HepG2 (cell line): ENCODE data around the gene NINJ2. TPM values are rescaled to one million over a fixed set of nuclear protein-coding genes. Genes with fewer than 3 reads are reported as not detected.
A peak's percentile ranks its signal among the peaks of the same experiment; 100 is the strongest.

Experiments
- EHMT2 ChIP-seq: fragments of 200-600 bp; sonication (generic); IDR thresholded peaks from 2 replicates; pipeline ENCODE4 v1.7.0; 2017; ENCODE audit warnings: antibody characterized with exemption, low read depth, low read length, borderline replicate concordance
- FUBP1 ChIP-seq: sonication (generic); formaldehyde crosslinking; IDR thresholded peaks from 2 replicates; pipeline ENCODE4 v1.5.1; 2020; ENCODE audit warnings: missing genetic modification reagents, mild to moderate bottlenecking, borderline replicate concordance
- GTF2F1 ChIP-seq: fragments of 150-350 bp; IDR thresholded peaks from 2 replicates; pipeline ENCODE4 v1.6.1; 2014; ENCODE audit warnings: low read length
- NFE2L1 ChIP-seq: sonication (generic); formaldehyde crosslinking; IDR thresholded peaks from 2 replicates; pipeline ENCODE4 v1.4.0; 2020; ENCODE audit warnings: missing genetic modification reagents, mild to moderate bottlenecking, borderline replicate concordance
- RBAK ChIP-seq: sonication (generic); formaldehyde crosslinking; IDR thresholded peaks from 2 replicates; pipeline ENCODE4 v1.5.1; 2020; ENCODE audit warnings: mild to moderate bottlenecking, missing genetic modification reagents
- RBM22 ChIP-seq: fragments of 200-400 bp; formaldehyde crosslinking; optimal IDR thresholded peaks from 2 replicates; pipeline ENCODE3; 2017; ENCODE audit warnings: mild to moderate bottlenecking, low read length, moderate library complexity
- SNAPC5 ChIP-seq: sonication (generic); formaldehyde crosslinking; IDR thresholded peaks from 2 replicates; pipeline ENCODE4 v1.8.1; 2023; ENCODE audit warnings: mild to moderate bottlenecking, missing genetic modification reagents, borderline replicate concordance
- ZEB1 ChIP-seq: IDR thresholded peaks from 2 replicates; pipeline ENCODE4 v1.6.1; 2012; ENCODE audit warnings: mild to moderate bottlenecking, low read depth, inconsistent platforms; ENCODE audit not compliant: insufficient replicate concordance
- ZNF160 ChIP-seq: sonication (generic); formaldehyde crosslinking; IDR thresholded peaks from 2 replicates; pipeline ENCODE4 v1.8.0; 2022; ENCODE audit warnings: mild to moderate bottlenecking, inconsistent platforms, missing genetic modification reagents
- ZNF274 ChIP-seq: sonication (generic); formaldehyde crosslinking; IDR thresholded peaks from 2 replicates; pipeline ENCODE4 v1.5.1; 2020; ENCODE audit warnings: mild to moderate bottlenecking, missing genetic modification reagents
- ZNF552 ChIP-seq: sonication (generic); formaldehyde crosslinking; IDR thresholded peaks from 2 replicates; pipeline ENCODE4 v1.9.0; 2022; ENCODE audit warnings: missing genetic modification reagents, mild to moderate bottlenecking, borderline replicate concordance
- ZNF589 ChIP-seq: sonication (generic); formaldehyde crosslinking; conservative IDR thresholded peaks from 2 replicates; pipeline ENCODE4 v1.8.0; 2022; ENCODE audit warnings: mild to moderate bottlenecking, moderate library complexity, missing genetic modification reagents
- ZNF709 ChIP-seq: sonication (generic); formaldehyde crosslinking; IDR thresholded peaks from 2 replicates; pipeline ENCODE4 v1.5.0; 2020; ENCODE audit warnings: mild to moderate bottlenecking, missing genetic modification reagents
- ZNF713 ChIP-seq: sonication (generic); formaldehyde crosslinking; IDR thresholded peaks from 2 replicates; pipeline ENCODE4 v1.4.0; 2020; ENCODE audit warnings: mild to moderate bottlenecking, missing genetic modification reagents
- polyA plus RNA-seq, 8 experiments: library from polyadenylated mRNA; depleted of rRNA in 3 of 8; stranded (reverse) in 7 of 8; unstranded in 1 of 8; fragments of >200 nt; fragmentation: Illumina TruSeq in 4 of 8; extraction: Trizol in 4 of 8; gene quantifications; 2 replicates each; pipeline versions ENCODE4 v1.2.1 to v1.2.3, GENCODE V29; 2011 to 2016; ENCODE audit warnings: low read depth in 4 of 8, missing spikeins in 1 of 8, mixed read lengths in 1 of 8; ENCODE audit not compliant: insufficient read depth in 1 of 8
- total RNA-seq, 5 experiments: library from RNA; depleted of rRNA; stranded (reverse); fragments of >200 nt; fragmentation: Illumina TruSeq; extraction: Trizol; gene quantifications; 2 replicates each; pipeline ENCODE4 v1.2.3, GENCODE V29; 2016; ENCODE audit warnings: low read depth in 1 of 5
- TF ChIP-seq, protein P1 (sequence below): sonication (generic); formaldehyde crosslinking; IDR thresholded peaks from 2 replicates; pipeline ENCODE4 v1.5.0; 2020; ENCODE audit warnings: mild to moderate bottlenecking, missing genetic modification reagents
- TF ChIP-seq, protein P2 (sequence below): sonication (generic); formaldehyde crosslinking; IDR thresholded peaks from 2 replicates; pipeline ENCODE4 v1.4.0; 2020; ENCODE audit warnings: missing genetic modification reagents, borderline replicate concordance
- TF ChIP-seq, protein P3 (sequence below): sonication (generic); formaldehyde crosslinking; IDR thresholded peaks from 2 replicates; pipeline ENCODE4 v1.5.0; 2020; ENCODE audit warnings: mild to moderate bottlenecking, missing genetic modification reagents
- TF ChIP-seq, protein P4 (sequence below): IDR thresholded peaks from 2 replicates; pipeline ENCODE4 v1.6.1; 2012; ENCODE audit warnings: inconsistent platforms
- TF ChIP-seq, protein P5 (sequence below): IDR thresholded peaks from 2 replicates; pipeline ENCODE4 v1.6.1; 2018; ENCODE audit warnings: missing genetic modification reagents

The NINJ2 gene
- total and polyA plus RNA-seq, 2 of the 13 experiments (the other 11 are each of a cell fraction or from before 2014, with no cell fraction given): 0.62 to 3.8 TPM

DNA sequence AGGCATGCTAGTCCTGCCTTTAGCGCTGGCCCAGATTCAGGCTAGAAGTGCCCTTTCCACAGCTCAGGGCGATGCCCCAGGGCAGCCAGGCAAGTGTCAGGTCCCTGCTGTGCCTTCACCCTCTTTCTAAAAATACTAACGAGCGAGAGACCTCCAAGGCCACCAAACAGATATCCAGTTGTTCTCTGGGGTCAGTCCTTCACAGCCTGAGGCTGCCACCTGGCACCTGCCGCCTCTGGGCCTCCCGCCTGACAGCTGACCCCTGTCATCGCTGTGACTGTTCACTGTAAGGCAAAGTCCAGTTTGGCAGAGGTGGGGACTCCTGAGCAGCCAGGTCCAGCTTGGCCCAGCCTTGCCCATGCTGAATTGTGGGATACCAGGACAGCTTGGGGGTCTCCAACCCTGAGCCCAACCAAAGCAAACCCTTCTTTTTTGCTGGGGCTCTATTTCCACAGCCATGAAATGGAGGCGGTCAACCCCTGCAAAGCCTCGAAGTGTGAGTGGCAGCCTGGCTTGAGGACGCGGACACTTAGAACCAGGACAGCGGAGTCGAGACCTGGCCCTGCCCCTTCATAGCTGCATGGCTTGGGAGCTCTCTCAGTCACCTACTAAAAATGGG, 79.9 kb downstream of the NINJ2 start (continued):
- TF ChIP-seq RBAK (CRISPR knock-in tag): no peak
- TF ChIP-seq, protein P1, sequence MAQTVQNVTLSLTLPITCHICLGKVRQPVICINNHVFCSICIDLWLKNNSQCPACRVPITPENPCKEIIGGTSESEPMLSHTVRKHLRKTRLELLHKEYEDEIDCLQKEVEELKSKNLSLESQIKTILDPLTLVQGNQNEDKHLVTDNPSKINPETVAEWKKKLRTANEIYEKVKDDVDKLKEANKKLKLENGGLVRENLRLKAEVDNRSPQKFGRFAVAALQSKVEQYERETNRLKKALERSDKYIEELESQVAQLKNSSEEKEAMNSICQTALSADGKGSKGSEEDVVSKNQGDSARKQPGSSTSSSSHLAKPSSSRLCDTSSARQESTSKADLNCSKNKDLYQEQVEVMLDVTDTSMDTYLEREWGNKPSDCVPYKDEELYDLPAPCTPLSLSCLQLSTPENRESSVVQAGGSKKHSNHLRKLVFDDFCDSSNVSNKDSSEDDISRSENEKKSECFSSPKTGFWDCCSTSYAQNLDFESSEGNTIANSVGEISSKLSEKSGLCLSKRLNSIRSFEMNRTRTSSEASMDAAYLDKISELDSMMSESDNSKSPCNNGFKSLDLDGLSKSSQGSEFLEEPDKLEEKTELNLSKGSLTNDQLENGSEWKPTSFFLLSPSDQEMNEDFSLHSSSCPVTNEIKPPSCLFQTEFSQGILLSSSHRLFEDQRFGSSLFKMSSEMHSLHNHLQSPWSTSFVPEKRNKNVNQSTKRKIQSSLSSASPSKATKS (CRISPR knock-in tag): no peak
- no peak for TF ChIP-seq EHMT2
- TF ChIP-seq ZNF709 (CRISPR knock-in tag): 0 out of 2 replicates have a peak, but pooled peaks have one; percentile 63
- TF ChIP-seq RBM22: no peak
- TF ChIP-seq NFE2L1 (CRISPR knock-in tag): no peak
- no peak for TF ChIP-seq GTF2F1
- TF ChIP-seq FUBP1: no peak
- no peak for TF ChIP-seq ZNF552 (CRISPR knock-in tag)
- 0 out of 2 replicates have a peak, but pooled peaks have one; percentile 46 for TF ChIP-seq ZNF713 (CRISPR knock-in tag)
- peak; percentile 77; the same call in 1 of the 2 replicates for TF ChIP-seq ZNF274
- TF ChIP-seq ZEB1: peak; percentile 92
- TF ChIP-seq, protein P2, sequence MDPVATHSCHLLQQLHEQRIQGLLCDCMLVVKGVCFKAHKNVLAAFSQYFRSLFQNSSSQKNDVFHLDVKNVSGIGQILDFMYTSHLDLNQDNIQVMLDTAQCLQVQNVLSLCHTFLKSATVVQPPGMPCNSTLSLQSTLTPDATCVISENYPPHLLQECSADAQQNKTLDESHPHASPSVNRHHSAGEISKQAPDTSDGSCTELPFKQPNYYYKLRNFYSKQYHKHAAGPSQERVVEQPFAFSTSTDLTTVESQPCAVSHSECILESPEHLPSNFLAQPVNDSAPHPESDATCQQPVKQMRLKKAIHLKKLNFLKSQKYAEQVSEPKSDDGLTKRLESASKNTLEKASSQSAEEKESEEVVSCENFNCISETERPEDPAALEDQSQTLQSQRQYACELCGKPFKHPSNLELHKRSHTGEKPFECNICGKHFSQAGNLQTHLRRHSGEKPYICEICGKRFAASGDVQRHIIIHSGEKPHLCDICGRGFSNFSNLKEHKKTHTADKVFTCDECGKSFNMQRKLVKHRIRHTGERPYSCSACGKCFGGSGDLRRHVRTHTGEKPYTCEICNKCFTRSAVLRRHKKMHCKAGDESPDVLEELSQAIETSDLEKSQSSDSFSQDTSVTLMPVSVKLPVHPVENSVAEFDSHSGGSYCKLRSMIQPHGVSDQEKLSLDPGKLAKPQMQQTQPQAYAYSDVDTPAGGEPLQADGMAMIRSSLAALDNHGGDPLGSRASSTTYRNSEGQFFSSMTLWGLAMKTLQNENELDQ: no peak
- TF ChIP-seq ZNF589 (CRISPR knock-in tag): no peak
- TF ChIP-seq, protein P3, sequence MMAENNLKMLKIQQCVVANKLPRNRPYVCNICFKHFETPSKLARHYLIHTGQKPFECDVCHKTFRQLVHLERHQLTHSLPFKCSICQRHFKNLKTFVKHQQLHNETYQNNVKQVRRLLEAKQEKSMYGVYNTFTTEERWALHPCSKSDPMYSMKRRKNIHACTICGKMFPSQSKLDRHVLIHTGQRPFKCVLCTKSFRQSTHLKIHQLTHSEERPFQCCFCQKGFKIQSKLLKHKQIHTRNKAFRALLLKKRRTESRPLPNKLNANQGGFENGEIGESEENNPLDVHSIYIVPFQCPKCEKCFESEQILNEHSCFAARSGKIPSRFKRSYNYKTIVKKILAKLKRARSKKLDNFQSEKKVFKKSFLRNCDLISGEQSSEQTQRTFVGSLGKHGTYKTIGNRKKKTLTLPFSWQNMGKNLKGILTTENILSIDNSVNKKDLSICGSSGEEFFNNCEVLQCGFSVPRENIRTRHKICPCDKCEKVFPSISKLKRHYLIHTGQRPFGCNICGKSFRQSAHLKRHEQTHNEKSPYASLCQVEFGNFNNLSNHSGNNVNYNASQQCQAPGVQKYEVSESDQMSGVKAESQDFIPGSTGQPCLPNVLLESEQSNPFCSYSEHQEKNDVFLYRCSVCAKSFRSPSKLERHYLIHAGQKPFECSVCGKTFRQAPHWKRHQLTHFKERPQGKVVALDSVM (CRISPR knock-in tag): peak; percentile 49; the same call in 1 of the 2 replicates
- peak; percentile 57; the same call in 1 of the 2 replicates for TF ChIP-seq ZNF160 (CRISPR knock-in tag)
- TF ChIP-seq, protein P4, sequence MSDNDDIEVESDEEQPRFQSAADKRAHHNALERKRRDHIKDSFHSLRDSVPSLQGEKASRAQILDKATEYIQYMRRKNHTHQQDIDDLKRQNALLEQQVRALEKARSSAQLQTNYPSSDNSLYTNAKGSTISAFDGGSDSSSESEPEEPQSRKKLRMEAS: peak; percentile 92
- TF ChIP-seq SNAPC5 (CRISPR knock-in tag): no peak
- TF ChIP-seq, protein P5, sequence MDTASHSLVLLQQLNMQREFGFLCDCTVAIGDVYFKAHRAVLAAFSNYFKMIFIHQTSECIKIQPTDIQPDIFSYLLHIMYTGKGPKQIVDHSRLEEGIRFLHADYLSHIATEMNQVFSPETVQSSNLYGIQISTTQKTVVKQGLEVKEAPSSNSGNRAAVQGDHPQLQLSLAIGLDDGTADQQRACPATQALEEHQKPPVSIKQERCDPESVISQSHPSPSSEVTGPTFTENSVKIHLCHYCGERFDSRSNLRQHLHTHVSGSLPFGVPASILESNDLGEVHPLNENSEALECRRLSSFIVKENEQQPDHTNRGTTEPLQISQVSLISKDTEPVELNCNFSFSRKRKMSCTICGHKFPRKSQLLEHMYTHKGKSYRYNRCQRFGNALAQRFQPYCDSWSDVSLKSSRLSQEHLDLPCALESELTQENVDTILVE: 0 out of 2 replicates have a peak, but pooled peaks have one; percentile 61
